ENCODE measurements around the gene FAIM2.

DNA sequence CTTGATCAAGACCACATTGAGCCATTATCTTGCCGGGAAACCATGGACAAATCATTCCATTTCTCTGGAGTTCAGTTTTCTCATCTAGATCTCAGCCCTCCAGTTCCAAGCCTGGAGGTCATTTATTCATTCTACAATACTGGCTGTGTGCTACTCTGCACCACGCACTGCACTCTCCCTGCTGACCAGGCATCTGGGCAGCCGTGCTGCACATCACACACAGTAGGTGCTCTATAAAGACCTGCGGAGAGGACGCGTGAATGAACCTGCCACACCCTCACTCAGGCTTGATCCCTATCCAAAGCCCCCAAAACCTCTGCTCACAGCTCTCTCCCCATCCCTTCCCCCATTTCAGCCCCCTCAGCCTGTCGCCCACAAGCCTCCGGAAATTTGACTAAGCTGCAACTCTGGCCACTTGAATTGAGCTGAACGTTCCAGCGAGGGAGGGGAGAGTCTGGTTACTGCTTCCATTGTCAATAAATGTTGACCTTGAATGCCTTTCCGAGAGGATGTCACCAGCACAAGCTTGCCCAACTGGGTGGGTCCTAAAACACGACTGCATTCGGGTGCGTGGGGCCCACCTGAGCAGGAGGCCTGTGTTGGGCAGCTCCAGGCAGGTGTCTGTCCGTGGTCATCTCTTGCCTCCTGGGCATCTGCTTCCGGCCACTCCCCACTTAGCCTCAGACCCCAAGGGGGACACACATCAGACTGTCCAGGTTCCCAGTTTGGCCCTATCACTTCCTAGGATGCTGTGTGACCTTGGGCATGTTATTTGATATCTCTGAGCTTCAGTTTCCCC is 17.8 kb downstream of the FAIM2 start:
- TF ChIP-seq POLR2A (IDR thresholded peaks at IDR 0.05; ENCODE audit: low read depth, low read length): no peak
- no peak for TF ChIP-seq WRNIP1 (IDR thresholded peaks at IDR 0.05; ENCODE audit: borderline replicate concordance, low read depth, low read length)
- no peak for TF ChIP-seq NR2C2 (IDR thresholded peaks at IDR 0.05; ENCODE audit: borderline replicate concordance, control insufficient read depth, insufficient read length, low read depth)
- TF ChIP-seq ZSCAN29 (IDR thresholded peaks at IDR 0.05): no peak

Measured in GM12878 (cell line).